Activated T-cell treated with anti-CD3 and anti-CD28 coated beads, Interleukin-2, amount 50 U/mL, for 4 hours (primary cell): ENCODE results near the gene TSSC4. TPM values are rescaled to one million over a fixed set of nuclear protein-coding genes. Genes with fewer than 3 reads are reported as not detected.

Source experiments
- ATAC-seq, 2 donors: fragments of 200-7000 bp; cut with Tn5 transposase; one replicate each; pipeline ENCODE4 v1.10.0; 2021
- DNase-seq: peaks from one replicate; pipeline ENCODE4 v3.0.0-alpha.2; 2020
- H3K27me3 Mint-ChIP-seq: one replicate; pipeline ENCODE4 v1.8.0; 2021; ENCODE audit warnings: low read depth, mixed read lengths
- H3K36me3 Mint-ChIP-seq: one replicate; pipeline ENCODE4 v1.8.0; 2022; ENCODE audit warnings: mixed read lengths; ENCODE audit not compliant: insufficient read depth
- H3K4me1 Mint-ChIP-seq: one replicate; pipeline ENCODE4 v1.8.0; 2021; ENCODE audit warnings: low read depth, mixed read lengths
- H3K4me3 Mint-ChIP-seq: one replicate; pipeline ENCODE4 v1.8.0; 2021; ENCODE audit warnings: mild to moderate bottlenecking, moderate library complexity, mixed read lengths
- H3K9me3 Mint-ChIP-seq: one replicate; pipeline ENCODE4 v1.8.0; 2021; ENCODE audit warnings: mixed read lengths
- total RNA-seq, 3 donors: library from RNA; stranded (reverse); gene quantifications; one replicate each; pipeline ENCODE4 v1.2.1, GENCODE V29; 2021

TSSC4 gene
- total RNA-seq, 3 donors from 2014 or later: 119 to 127 (median 122) TPM

DNA sequence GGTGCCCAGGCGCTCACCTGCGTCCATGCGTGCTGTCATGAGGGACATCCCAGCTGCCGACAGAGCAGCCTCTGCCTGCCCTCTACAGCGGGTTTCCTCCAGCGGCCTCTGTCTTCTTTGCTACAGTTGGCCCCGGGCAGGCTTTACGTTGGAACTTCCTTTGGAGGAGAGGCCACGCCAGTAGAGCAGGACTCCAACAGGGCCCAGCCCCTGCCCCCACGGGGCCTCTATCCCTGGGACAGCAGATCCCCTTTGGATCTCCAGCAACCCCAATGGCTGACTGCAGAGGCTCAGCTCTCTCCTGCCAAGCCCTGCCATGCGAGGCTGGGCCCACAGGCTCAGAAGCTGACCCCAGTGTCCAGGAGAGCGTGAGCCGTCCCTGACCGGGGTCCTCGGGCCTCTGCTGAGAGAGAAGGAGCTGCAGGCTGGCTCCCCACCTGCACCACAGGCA is 31.6 kb downstream of the TSSC4 start:
- Mint-ChIP-seq H3K9me3 (no peaks in the 10 kb centered on the region), H3K4me1 (no peaks in the 10 kb centered on the region), H3K36me3 (no peaks in the 10 kb centered on the region), H3K4me3 (no peak overlapping the region), H3K27me3 (no peaks in the 10 kb centered on the region)
- no peak for DNase-seq
- ATAC-seq: no peak

GRCh38 chr11:2432628-2433071 is 32.1 kb downstream of the TSSC4 start:
- no peaks in the 10 kb centered on the region for H3K36me3 Mint-ChIP-seq
- ATAC-seq (no peak), DNase-seq (no peak)
- H3K4me3 Mint-ChIP-seq: no peak overlapping the region
- no peaks in the 10 kb centered on the region for H3K4me1 Mint-ChIP-seq
- no peaks in the 10 kb centered on the region for H3K27me3 Mint-ChIP-seq
- no peaks in the 10 kb centered on the region for H3K9me3 Mint-ChIP-seq

GRCh38 chr11:2433106-2433925 is 32.8 kb downstream of the TSSC4 start:
- no peaks in the 10 kb centered on the region for H3K9me3 Mint-ChIP-seq
- ATAC-seq: no peak
- H3K4me1 Mint-ChIP-seq: no peaks in the 10 kb centered on the region
- no peaks in the 10 kb centered on the region for H3K36me3 Mint-ChIP-seq
- H3K27me3 Mint-ChIP-seq: no peaks in the 10 kb centered on the region
- H3K4me3 Mint-ChIP-seq: no peak overlapping the region
- no peak for DNase-seq

- Mint-ChIP-seq H3K4me3 (no peak overlapping the region), H3K27me3 (no peaks in the 10 kb centered on the region), H3K36me3 (no peaks in the 10 kb centered on the region), H3K4me1 (no peaks in the 10 kb centered on the region), H3K9me3 (no peaks in the 10 kb centered on the region)
- ATAC-seq (no peak), DNase-seq (no peak)
Observed at GRCh38 chr11:2434008-2434407, 33.5 kb downstream of the TSSC4 start.

- Mint-ChIP-seq H3K4me1 (no peaks in the 10 kb centered on the region), H3K9me3 (no peaks in the 10 kb centered on the region), H3K4me3 (no peak overlapping the region), H3K27me3 (no peaks in the 10 kb centered on the region), H3K36me3 (no peaks in the 10 kb centered on the region)
- ATAC-seq (no peak), DNase-seq (no peak)
Observed at GRCh38 chr11:2434506-2435255, 34.1 kb downstream of the TSSC4 start.

GRCh38 chr11:2435288-2436012 is 34.9 kb downstream of the TSSC4 start:
- Mint-ChIP-seq H3K4me3 (no peak overlapping the region), H3K4me1 (no peaks in the 10 kb centered on the region), H3K9me3 (no peaks in the 10 kb centered on the region), H3K36me3 (no peaks in the 10 kb centered on the region), H3K27me3 (no peaks in the 10 kb centered on the region)
- DNase-seq: no peak
- no peak for ATAC-seq

GRCh38 chr11:2436013-2436520 is 35.5 kb downstream of the TSSC4 start:
- Mint-ChIP-seq H3K4me3 (no peak overlapping the region), H3K27me3 (no peaks in the 10 kb centered on the region), H3K9me3 (no peaks in the 10 kb centered on the region), H3K4me1 (no peaks in the 10 kb centered on the region), H3K36me3 (no peaks in the 10 kb centered on the region)
- no peak for ATAC-seq
- no peak for DNase-seq

DNA sequence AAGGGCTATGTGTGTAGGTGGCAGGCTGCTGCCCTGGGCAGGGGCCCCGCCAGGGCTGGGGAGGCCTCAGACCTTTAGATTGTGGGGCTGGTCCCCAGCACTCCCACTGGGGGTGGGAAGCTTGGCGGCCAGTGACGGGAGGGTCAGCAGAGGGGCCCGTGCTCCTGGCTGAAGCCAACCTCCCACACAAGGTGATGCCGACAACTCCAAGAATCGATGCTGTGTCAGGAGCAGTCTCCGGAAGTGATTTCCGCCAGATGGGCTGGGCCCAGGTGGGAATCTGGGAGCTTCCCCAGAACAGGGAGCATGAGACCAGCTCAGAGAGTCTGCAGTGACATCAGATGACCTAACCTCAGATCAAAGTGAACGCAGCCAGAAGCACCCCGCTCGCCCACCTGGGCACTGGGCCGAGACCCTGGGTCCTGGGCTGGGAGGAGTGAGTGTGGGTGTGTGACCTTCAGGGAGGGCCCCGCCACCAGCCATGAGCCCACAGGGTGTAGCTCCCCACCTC is 36.0 kb downstream of the TSSC4 start:
- Mint-ChIP-seq H3K9me3 (no peaks in the 10 kb centered on the region), H3K4me1 (no peaks in the 10 kb centered on the region), H3K36me3 (no peaks in the 10 kb centered on the region), H3K4me3 (no peak overlapping the region), H3K27me3 (no peaks in the 10 kb centered on the region)
- no peak for ATAC-seq
- DNase-seq: no peak

DNA sequence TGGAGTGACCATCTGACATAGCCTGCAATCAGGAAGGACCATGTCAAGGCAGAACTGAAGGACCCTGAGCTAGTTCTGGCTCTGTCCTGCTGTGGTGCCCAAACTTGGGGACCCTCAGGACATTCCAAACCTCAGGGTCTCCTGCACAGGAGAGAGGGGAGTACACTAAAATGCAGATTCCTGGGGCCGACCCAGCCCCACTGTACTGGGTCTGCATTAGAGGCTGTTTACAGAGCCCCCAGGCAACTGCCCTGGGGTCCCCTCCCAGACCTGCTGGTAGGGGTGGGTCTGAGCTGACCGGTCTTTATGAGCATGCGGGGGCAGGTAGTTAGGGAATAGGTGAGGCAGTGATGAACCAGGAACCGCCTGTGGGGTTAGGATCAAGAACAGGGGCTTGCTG is 37.0 kb downstream of the TSSC4 start:
- ATAC-seq (no peak), DNase-seq (no peak)
- Mint-ChIP-seq H3K27me3 (no peaks in the 10 kb centered on the region), H3K4me1 (peaks cover 3% of the 10 kb centered on the region), H3K9me3 (no peaks in the 10 kb centered on the region), H3K36me3 (no peaks in the 10 kb centered on the region), H3K4me3 (no peak overlapping the region)

GRCh38 chr11:2439820-2440219 is 39.3 kb downstream of the TSSC4 start:
- Mint-ChIP-seq H3K4me1 (peaks cover 15% of the 10 kb centered on the region), H3K9me3 (no peaks in the 10 kb centered on the region), H3K4me3 (no peak overlapping the region), H3K27me3 (no peaks in the 10 kb centered on the region), H3K36me3 (no peaks in the 10 kb centered on the region)
- DNase-seq (no peak), ATAC-seq (no peak)

DNA sequence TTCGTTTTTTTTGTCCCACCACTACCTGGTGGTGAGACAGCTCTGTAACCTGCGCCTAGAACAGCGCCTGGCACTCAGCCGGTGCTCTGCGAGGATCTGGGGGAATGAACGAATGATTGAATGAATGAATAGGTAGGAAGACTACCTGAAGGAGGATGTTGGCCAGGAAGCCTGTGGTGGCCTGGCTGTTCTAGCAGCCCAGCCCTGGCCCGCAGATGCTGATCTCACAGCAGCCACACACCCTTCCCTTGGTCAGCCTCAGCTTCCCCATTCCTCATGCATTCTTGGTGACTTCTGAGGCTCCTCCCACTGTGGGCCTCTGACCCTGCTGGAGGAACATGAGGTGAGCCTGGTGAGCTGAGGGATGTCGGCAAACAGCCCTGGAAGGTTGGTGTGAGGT is 40.1 kb downstream of the TSSC4 start:
- H3K4me3 Mint-ChIP-seq: no peak overlapping the region
- no peaks in the 10 kb centered on the region for H3K9me3 Mint-ChIP-seq
- H3K4me1 Mint-ChIP-seq: peaks cover 18% of the 10 kb centered on the region
- no peaks in the 10 kb centered on the region for H3K27me3 Mint-ChIP-seq
- DNase-seq: no peak
- no peaks in the 10 kb centered on the region for H3K36me3 Mint-ChIP-seq
- no peak for ATAC-seq

DNA sequence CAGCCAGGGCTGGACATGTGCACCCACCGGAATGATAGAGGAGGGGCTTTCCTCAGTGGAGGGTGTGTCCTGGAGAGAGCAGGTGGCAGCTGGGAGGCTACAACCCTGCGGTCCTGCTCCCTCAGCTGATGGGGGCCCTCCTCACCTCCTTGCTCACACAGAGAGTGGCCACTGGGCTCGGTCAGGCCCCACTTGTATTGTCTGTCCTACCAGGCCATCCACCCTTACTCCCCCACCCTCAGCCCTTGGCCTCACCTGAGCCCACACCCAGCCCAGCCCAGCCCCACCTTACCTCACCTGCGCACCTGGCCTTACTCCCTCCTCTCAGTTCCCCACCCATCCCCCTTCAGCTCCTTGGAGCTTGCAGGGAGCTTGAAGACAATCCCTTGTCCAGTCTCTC is 40.6 kb downstream of the TSSC4 start:
- H3K4me1 Mint-ChIP-seq: peaks cover 18% of the 10 kb centered on the region
- no peak for DNase-seq
- no peak overlapping the region for H3K4me3 Mint-ChIP-seq
- H3K36me3 Mint-ChIP-seq: no peaks in the 10 kb centered on the region
- ATAC-seq: no peak
- H3K27me3 Mint-ChIP-seq: no peaks in the 10 kb centered on the region
- H3K9me3 Mint-ChIP-seq: no peaks in the 10 kb centered on the region

DNA sequence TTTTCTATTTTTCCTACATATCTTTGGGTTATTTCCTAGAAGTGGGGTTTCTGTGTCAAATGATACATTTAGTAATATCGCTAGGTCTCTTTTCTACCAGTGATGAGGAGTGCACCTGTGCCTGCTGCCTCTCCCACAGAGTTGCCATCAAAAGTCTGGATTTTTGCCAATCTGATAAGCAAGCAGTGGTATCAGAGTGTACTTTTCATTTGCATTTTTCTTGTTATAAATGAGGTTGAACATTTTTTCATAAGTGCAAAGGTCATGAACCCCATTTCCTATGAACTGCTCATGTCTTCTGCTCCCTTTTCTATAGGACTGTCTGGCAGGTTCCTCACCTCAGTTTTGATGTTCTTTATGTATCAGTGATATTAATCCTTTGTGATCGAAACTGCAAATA is 42.0 kb downstream of the TSSC4 start:
- ATAC-seq: peak in 1 of 2 donors; percentile 23
- Mint-ChIP-seq H3K4me1 (peaks cover 28% of the 10 kb centered on the region), H3K27me3 (no peaks in the 10 kb centered on the region), H3K9me3 (no peaks in the 10 kb centered on the region), H3K4me3 (no peak overlapping the region), H3K36me3 (no peaks in the 10 kb centered on the region)
- no peak for DNase-seq

DNA sequence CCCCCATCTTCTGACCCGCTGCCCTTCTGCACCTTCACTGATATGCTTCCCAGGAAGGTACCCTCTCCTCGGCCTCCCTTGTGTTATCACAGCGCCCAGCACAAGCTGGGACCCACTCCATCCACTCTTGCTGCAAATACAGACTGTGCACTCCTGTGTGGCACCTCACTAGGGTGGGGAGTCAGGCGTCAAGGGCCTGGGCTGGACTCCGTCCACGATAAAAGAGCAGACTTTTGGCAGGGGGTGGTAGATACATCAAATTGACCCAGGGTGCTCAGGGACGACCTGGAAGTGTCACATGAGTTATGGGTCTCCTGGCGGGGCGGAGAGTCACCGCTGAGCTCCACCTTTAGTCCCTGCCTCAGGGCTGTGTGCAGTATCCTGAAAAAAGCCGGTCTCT is 42.9 kb downstream of the TSSC4 start:
- no peak for ATAC-seq
- Mint-ChIP-seq H3K36me3 (no peaks in the 10 kb centered on the region), H3K4me1 (peaks cover 30% of the 10 kb centered on the region), H3K27me3 (no peaks in the 10 kb centered on the region), H3K9me3 (no peaks in the 10 kb centered on the region), H3K4me3 (peak overlapping the region; percentile 22)
- DNase-seq: no peak
